ENCODE measurements around the gene DAZAP1.
"Not testable (repeated sequence)": the region's sequence is repeated elsewhere in the genome, so short reads cannot be mapped to it uniquely, and the experiment has no call there.

The DAZAP1 gene

DNA sequence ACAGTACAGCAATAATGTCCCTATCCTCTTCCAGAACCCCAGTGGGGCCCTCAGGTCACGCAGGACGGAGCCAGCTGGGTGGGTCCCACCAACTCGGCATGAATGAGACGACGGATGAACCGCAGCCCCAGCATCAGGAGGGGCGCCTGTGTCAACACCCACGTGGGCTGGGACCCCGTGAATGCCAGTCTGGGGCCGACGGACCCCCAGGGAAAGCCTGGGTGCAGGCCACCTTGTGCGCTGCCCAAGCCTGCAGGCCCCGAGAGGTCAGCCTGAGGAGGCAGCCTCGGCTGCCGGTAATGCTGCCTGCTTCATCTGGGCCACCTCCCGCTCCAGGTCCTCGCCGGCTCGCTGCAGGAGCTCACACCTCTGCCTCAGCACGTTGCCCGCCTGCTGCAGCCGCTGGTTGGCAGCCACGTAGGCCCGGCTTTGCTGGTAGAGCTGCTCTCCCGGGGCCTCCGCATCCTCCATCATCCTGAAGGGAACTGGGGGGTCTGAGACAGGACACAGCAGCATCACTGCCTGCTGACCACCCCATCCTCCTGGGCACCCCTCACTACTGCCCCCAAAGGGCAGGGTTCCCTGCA lies 67.5 kb downstream of the DAZAP1 start:
- no peak for DNase-seq

- DNase-seq, result no peak
Measured at GRCh38 chr19:1475751-1476437, 68.5 kb downstream of the DAZAP1 start.

- not testable (repeated sequence) for DNase-seq
Measured at GRCh38 chr19:1477056-1477455, 69.7 kb downstream of the DAZAP1 start.

DNA sequence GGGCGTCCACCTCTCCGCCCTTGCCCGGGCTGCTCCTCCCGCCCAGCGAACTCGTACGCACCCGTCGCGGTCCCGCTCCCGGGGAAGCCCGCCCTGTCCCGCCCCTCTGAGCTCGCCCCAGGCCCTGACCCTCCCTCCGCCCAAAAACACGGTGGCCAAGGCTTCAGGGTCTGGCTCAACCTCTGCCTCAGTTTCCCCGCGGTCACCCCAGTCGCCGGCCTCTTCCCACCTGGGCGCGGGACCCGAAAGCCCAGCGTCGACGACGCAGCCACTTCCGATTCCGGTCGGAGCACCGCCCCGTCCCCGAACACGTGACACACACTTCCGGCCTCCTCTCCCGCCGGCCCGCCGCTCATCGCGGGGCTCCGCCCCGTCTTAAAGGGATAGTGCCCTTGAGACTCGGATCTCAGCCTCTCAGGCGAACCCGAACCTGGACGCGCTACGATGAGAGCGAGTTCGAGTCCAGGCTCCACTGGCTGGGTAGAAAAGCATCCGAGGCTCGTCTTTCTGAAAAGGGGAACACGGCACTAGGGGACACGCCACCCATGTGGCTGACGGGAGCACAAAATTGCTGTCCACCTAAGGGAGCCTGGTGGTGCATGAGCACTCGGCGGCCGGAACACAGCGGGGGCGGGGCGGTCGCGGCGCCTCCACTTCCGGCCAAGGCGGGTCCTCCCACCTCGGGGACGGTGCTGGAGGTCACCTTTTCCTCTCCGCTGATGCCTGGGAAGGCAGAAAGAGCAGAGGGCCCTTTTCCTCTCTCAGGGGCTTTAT lies 71.7 kb downstream of the DAZAP1 start, which contains the start of gene C19orf25:
Gene C19orf25, minus strand, starts transcription at position 282 of the 774 bp plus-strand sequence. CDS start 312 bp downstream, outside the sequence.
- peak; percentile 89 for DNase-seq

DNA sequence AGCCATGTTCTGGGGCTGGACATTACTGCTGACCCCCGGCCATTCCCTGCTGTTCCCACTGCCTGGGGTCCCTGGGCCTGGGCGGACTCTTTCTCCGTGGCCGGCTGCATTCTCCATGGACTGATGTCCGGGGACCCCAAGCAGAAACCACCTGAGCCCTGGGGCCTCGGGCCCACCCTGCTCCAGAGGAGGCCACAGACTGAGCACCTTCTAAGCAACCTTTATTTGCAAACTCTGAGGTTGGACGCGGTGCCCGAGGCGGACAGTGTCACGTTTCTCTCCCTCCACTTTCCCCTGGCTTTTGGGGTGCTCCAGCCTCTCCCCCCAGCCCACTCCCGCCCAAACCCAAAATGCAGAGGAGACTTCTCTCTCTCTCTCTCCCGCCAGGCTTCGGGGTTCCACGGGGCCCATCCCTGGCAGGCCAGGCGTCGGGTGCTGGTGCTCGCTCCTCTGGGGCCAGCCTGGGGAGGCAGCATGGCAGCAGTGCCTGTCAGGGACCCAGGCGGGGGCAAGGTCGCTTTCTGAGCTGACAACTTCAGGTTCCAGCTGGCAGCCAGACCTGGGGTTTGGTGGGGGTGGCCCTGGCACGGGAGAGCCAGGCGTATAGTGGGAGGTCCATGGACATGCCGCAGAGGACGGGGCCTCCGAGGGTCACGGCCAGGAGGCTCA lies 74.0 kb downstream of the DAZAP1 start:
- DNase-seq, result no peak

GRCh38 chr19:1481893-1482360 lies 74.5 kb downstream of the DAZAP1 start:
- DNase-seq, result no peak

DNA sequence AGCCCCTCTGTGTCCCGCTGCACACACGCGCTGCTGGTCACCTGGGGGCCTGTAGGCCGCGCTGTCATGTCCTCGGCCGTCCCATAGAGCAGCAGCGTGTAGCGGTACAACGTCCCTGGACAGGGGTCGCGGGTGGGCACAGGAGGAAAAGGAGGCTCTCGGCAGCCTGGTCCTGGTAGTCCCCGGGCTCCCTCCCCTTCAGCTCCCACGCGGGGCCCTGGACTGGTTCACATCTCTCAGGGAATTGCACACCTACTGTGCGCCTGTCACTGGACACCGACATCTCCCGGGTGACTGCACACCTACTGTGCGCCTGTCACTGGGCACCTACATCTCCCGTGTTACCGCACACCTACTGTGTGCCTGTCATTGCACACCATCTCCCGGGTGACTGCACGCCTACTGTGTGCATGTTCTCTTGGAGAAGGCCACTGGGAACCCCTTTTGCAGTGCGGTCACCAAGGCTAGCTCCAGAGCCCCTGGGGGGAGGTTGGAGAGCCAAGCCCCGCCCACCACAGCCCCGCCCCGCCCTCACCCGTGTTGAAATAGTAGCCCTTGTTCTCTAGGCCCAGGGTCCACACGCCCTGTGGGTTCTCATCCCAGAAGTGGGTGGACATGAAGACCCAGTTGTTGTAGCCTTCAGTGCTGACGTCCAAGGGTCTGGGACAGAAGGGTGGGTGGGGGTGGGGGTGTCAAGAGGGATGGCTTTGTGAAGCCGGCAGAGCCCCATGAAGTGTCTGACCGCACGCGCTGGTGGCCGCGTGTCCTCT lies 75.2 kb downstream of the DAZAP1 start:
- DNase-seq, result no peak

DNA sequence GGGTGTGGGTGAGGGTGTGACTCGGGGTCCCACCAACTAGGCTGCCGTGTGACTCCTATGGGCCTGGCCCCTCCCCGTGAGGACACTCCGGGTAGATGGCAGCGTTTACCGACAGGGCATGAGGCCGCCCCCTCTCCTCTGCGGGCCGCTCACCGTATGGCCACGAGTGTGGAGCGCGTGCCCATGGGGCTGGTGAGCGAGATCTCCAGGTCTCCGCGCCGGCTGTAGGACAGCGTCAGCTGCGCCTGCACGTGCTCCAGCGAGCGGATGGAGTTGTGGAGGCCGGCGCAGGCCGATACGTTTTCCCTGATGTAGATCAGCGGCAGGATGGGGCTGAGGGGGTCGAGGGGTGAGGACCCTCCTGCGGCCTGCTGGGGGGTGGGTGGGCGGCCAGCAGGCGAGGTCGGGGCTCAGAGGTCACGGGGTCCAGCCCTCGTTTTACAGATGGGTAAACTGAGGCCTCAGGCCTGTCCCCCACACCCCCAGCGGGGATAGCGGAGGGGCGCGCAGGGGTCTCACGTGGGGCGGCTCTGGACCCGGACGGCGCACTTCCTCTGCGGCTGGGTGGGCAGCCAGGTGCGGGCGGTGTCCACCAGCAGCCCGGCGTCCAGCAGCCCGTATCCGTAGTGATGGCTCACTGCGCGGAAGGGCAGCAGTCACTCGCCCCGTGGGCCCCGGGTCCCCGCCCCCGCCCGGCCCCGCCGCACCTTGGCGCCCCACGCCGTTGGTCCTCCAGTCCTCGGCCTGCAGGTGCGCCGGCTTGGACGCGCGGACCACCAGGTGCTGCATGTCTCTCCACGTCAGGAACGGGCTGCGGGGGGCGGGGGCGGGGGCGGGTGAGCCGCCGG lies 76.0 kb downstream of the DAZAP1 start:
- no peak for DNase-seq

- DNase-seq, result no peak
Measured at GRCh38 chr19:1483979-1484428, 76.6 kb downstream of the DAZAP1 start.
